Keratinocyte (primary cell): ENCODE measurements around the gene RPS8.

Experiments
- EZH2 ChIP-seq: IDR thresholded peaks from one replicate; pipeline ENCODE4 v1.6.1; 2012; ENCODE audit warnings: inconsistent platforms, mild to moderate bottlenecking, low read length, moderate library complexity
- TF ChIP-seq, protein P1 (sequence below), 3 experiments: IDR thresholded peaks in 1 of 3; conservative IDR thresholded peaks in 1 of 3; optimal IDR thresholded peaks in 1 of 3; 2 replicates in 2 of 3; 3 replicates in 1 of 3; pipeline versions ENCODE3 to v1.5.1; 2011; ENCODE audit warnings: low read length in 3 of 3, mild to moderate bottlenecking in 3 of 3, moderate library complexity in 2 of 3, control low read depth in 1 of 3, inconsistent platforms in 1 of 3; ENCODE audit not compliant: insufficient read depth in 2 of 3; ENCODE audit errors: extremely low read depth in 1 of 3

DNA sequence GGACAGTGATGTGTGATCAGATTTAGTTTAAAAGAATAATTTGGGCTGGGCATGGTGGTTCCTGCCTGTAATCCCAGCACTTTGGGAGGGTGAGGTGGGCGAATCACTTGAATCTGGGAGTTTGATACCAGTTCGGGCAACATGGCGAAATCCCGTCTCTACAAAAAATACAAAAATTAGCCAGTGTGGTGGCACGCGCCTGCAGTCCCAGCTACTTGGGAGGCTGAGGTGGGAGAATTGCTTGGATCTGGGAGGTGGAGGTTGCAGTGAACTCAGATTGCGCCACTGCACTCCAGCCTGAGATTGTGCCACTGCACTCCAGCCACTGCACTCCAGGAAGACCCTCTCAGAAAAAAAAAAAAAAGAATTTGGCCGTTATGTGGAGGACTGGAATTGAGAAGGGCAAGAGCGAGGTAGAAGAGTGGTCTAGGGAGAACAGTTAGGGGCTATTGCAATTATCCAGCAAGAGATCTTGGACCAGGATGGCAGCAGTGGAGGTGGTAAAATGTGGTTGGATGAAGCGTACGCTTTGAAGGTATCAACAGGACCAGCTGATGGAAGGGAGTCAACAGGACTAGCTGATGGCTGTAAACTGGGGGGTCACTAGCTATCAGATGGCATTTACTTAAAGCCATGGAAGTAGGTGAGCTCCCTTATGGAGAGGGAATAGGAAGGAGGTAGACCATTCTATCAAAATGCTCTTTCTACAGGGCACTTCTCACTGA, 42.6 kb downstream of the RPS8 start:
- TF ChIP-seq, protein P1, sequence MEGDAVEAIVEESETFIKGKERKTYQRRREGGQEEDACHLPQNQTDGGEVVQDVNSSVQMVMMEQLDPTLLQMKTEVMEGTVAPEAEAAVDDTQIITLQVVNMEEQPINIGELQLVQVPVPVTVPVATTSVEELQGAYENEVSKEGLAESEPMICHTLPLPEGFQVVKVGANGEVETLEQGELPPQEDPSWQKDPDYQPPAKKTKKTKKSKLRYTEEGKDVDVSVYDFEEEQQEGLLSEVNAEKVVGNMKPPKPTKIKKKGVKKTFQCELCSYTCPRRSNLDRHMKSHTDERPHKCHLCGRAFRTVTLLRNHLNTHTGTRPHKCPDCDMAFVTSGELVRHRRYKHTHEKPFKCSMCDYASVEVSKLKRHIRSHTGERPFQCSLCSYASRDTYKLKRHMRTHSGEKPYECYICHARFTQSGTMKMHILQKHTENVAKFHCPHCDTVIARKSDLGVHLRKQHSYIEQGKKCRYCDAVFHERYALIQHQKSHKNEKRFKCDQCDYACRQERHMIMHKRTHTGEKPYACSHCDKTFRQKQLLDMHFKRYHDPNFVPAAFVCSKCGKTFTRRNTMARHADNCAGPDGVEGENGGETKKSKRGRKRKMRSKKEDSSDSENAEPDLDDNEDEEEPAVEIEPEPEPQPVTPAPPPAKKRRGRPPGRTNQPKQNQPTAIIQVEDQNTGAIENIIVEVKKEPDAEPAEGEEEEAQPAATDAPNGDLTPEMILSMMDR (optimal IDR thresholded peaks at IDR 0.05 in 1 of 3, IDR thresholded peaks at IDR 0.05 in 1 of 3, conservative IDR thresholded peaks at IDR 0.05 in 1 of 3; ENCODE audit: extremely low read depth in 1 of 3, insufficient read depth in 2 of 3, low read length in 3 of 3): no peak
- no peak for TF ChIP-seq EZH2
